Neutrophil (primary cell): ENCODE data around the gene ARMC3.

Experiments
- H3K27ac ChIP-seq: fragments of 200-600 bp; sonication (generic); 2 replicates; pipeline ENCODE4 v1.5.1; 2016; ENCODE audit warnings: mild to moderate bottlenecking, moderate library complexity
- H3K27me3 ChIP-seq: fragments of 200-600 bp; sonication (generic); 2 replicates; pipeline ENCODE4 v1.6.0; 2016; ENCODE audit warnings: mild to moderate bottlenecking
- H3K36me3 ChIP-seq: fragments of 200-600 bp; sonication (generic); 2 replicates; pipeline ENCODE4 v1.5.1; 2017
- H3K4me1 ChIP-seq, 2 experiments: fragments of 200-600 bp in 1 of 2; sonication (generic) in 1 of 2; 1 replicate in 1 of 2; 2 replicates in 1 of 2; pipeline versions ENCODE4 v1.5.1 to v1.6.1; 2013 to 2016; ENCODE audit warnings: low read depth in 1 of 2, low read length in 1 of 2, mild to moderate bottlenecking in 1 of 2, moderate library complexity in 1 of 2; ENCODE audit not compliant: control insufficient read depth in 1 of 2, insufficient read depth in 1 of 2
- H3K4me3 ChIP-seq, 2 experiments: fragments of 200-600 bp in 1 of 2; sonication (generic) in 1 of 2; 1 replicate in 1 of 2; 2 replicates in 1 of 2; pipeline ENCODE4 v1.5.1; 2013 to 2016; ENCODE audit warnings: low read depth in 1 of 2, low read length in 1 of 2, mild to moderate bottlenecking in 1 of 2, moderate library complexity in 1 of 2
- H3K9me3 ChIP-seq: fragments of 200-600 bp; sonication (generic); 2 replicates; pipeline ENCODE4 v1.5.1; 2016
- TF ChIP-seq, protein P1 (sequence below): fragments of 200-600 bp; sonication (generic); IDR thresholded peaks from 2 replicates; pipeline ENCODE4 v1.5.1; 2016; ENCODE audit warnings: antibody characterized with exemption

The ARMC3 gene

GRCh38 chr10:23024002-23024401 is 96.1 kb downstream of the ARMC3 start:
- no peaks in the 10 kb centered on the region for H3K9me3 ChIP-seq
- no peaks in the 10 kb centered on the region for H3K36me3 ChIP-seq
- TF ChIP-seq, protein P1, sequence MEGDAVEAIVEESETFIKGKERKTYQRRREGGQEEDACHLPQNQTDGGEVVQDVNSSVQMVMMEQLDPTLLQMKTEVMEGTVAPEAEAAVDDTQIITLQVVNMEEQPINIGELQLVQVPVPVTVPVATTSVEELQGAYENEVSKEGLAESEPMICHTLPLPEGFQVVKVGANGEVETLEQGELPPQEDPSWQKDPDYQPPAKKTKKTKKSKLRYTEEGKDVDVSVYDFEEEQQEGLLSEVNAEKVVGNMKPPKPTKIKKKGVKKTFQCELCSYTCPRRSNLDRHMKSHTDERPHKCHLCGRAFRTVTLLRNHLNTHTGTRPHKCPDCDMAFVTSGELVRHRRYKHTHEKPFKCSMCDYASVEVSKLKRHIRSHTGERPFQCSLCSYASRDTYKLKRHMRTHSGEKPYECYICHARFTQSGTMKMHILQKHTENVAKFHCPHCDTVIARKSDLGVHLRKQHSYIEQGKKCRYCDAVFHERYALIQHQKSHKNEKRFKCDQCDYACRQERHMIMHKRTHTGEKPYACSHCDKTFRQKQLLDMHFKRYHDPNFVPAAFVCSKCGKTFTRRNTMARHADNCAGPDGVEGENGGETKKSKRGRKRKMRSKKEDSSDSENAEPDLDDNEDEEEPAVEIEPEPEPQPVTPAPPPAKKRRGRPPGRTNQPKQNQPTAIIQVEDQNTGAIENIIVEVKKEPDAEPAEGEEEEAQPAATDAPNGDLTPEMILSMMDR: no peak
- no peak overlapping the region for H3K27ac ChIP-seq
- no peaks in the 10 kb centered on the region for H3K4me1 ChIP-seq
- no peak overlapping the region for H3K4me3 ChIP-seq
- H3K27me3 ChIP-seq: no peaks in the 10 kb centered on the region

DNA sequence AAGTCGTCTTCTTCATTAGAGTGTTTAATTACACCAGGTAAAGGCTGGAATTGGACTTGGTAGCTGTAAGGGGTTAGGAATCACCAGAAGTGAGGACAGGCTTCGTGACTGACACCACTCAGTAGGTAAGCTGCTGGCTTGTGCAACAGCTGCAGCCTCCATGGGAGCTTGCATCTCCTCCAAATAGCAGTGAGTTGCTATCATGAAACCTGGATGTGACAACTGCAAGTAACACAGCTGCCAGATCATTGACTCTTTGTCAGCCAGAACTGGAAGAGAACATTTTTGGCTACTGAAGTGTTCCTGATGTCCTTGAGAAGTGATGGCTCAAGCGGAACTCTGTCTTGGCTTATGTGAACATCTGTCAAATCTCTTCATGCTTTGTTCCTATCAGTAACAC is 103.5 kb downstream of the ARMC3 start:
- H3K27ac ChIP-seq: no peak overlapping the region
- H3K9me3 ChIP-seq: no peaks in the 10 kb centered on the region
- TF ChIP-seq, protein P1: no peak
- no peaks in the 10 kb centered on the region for H3K36me3 ChIP-seq
- H3K4me1 ChIP-seq: no peaks in the 10 kb centered on the region
- peaks cover 14% of the 10 kb centered on the region for H3K27me3 ChIP-seq
- no peak overlapping the region for H3K4me3 ChIP-seq

DNA sequence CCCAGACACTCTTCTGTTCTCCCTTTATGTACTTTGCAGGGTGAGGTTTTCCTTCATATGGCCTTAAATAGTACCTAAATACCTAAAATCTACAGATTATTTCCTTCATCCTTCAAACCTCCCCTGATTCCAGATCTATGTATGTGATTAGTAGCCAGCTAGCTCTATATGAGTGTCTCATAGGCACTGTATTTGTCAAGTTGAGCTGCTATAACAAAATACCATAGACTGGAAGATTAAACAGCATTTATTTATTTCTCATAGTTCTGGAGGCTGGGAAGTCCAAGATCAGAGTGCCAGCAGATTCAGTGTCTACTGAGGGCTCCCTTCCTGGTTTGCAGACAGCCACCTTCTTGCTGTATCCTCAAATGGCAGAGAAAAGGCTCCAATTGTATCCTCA is 106.9 kb downstream of the ARMC3 start:
- TF ChIP-seq, protein P1: no peak

DNA sequence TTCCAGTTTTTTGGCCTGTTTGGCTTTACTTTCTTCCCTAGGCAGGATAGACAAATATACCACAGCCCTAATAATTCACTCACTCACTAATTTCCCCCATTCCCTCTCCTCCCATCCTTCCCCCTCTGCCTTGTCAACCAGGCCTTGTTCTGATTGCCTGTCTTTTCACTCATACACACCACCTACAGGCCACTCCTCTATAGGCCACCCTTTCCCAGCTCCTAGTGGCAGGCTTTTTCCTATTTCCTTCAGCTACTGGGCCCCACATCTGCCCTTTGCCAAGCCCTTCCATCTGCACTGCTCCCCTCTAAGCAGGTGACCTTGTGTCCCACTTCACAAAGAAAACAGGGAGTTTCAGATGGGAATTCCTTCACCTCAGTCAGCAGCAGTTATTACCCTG is 107.7 kb downstream of the ARMC3 start:
- Histone ChIP-seq H3K36me3 (no peaks in the 10 kb centered on the region), H3K27me3 (peaks cover 16% of the 10 kb centered on the region), H3K27ac (no peak overlapping the region), H3K9me3 (no peaks in the 10 kb centered on the region), H3K4me1 (no peaks in the 10 kb centered on the region), H3K4me3 (no peak overlapping the region)
- TF ChIP-seq, protein P1: no peak

More for the DNA sequence above, 106.9 kb downstream of the ARMC3 start:
- Histone ChIP-seq H3K27ac (no peak overlapping the region), H3K9me3 (no peaks in the 10 kb centered on the region), H3K27me3 (peaks cover 17% of the 10 kb centered on the region), H3K36me3 (no peaks in the 10 kb centered on the region), H3K4me1 (no peaks in the 10 kb centered on the region), H3K4me3 (no peak overlapping the region)

GRCh38 chr10:23037152-23037551 is 109.3 kb downstream of the ARMC3 start:
- peaks cover 16% of the 10 kb centered on the region for H3K27me3 ChIP-seq

More at GRCh38 chr10:23037152-23037551, 109.3 kb downstream of the ARMC3 start:
- Histone ChIP-seq H3K4me1 (no peaks in the 10 kb centered on the region), H3K9me3 (no peaks in the 10 kb centered on the region), H3K36me3 (no peaks in the 10 kb centered on the region), H3K4me3 (no peak overlapping the region), H3K27ac (no peak overlapping the region)
- TF ChIP-seq, protein P1: no peak
